Measurements from ENCODE around the gene FOXP1.
A peak's percentile ranks its signal among the peaks of the same experiment; 100 is the strongest.

The FOXP1 gene

DNA sequence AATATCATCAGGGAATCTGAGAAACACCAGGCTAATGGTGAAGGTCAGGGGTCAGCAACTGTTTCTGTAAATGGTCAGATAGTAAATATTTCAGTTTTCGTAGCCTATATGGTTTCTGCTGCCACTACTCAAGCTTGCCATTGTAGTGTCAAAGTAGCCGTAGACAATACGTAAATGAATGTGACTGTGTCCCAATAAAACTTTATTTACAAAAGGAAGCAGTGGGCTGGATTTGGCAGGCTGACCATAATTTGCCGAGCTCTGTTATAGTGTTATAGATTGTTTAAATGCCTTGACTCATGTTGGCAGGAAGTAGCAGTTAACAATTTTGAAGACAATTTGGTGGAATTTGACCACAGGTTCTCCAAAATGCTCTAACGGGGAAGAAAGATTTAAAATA, 548.2 kb downstream of the FOXP1 start:
- Histone ChIP-seq H3K79me2 (ENCODE audit: insufficient read depth, low read length) (peaks cover 4% of the 10 kb centered on the region; the same call in 1 of the 2 replicates), H3K4me3 (ENCODE audit: low read depth, low read length, poor library complexity, severe bottlenecking) (no peak overlapping the region), H3K9ac (ENCODE audit: low read length) (no peak overlapping the region)

DNA sequence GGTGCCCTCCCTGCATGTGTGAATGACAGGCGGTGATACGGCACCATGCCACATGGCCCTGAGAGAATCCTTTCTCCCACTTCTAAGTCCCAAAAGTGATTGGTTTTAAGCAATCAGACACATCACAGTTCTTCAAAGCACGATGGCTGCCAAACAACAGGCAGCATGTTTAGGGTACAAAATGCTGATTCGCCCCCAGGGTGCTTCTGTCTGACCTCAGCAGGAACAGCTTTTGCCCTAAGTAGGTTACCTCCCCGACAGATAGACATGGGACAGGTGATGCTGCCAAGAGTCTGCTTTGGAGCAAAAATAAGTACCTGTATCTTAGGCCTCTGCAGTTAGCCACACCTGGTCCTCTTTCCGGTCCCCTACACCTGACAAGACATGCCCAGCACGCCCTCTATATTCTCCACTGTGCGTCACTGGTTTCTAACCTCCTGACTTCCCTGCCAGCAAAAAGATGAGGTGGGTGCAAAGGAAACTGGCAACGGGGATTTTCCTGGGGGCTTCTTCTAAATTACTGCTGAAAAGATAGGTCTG, 549.8 kb downstream of the FOXP1 start:
- H3K27ac ChIP-seq (ENCODE audit: low read depth, low read length, poor library complexity, severe bottlenecking): no peak overlapping the region
- peaks cover 43% of the 10 kb centered on the region for H3K4me1 ChIP-seq (ENCODE audit: insufficient read depth, low read length, severe bottlenecking)
- H3K9me2 ChIP-seq (ENCODE audit: low read depth, low read length): no peaks in the 10 kb centered on the region
- no peak overlapping the region for H2AFZ ChIP-seq (ENCODE audit: low read length)
- no peaks in the 10 kb centered on the region for H4K20me1 ChIP-seq (ENCODE audit: insufficient read depth, low read length)
- peaks cover 59% of the 10 kb centered on the region; the same call in 1 of the 2 replicates for H3K36me3 ChIP-seq (ENCODE audit: insufficient read depth, low read length)
- no peak overlapping the region for H3K4me3 ChIP-seq (ENCODE audit: low read depth, low read length, poor library complexity, severe bottlenecking)
- H3K79me2 ChIP-seq (ENCODE audit: insufficient read depth, low read length): peaks cover 8% of the 10 kb centered on the region
- H3K27me3 ChIP-seq (ENCODE audit: insufficient read depth, low read length): no peaks in the 10 kb centered on the region
- TF ChIP-seq EZH2 (IDR thresholded peaks at IDR 0.05; ENCODE audit: borderline replicate concordance, low read length): no peak
- TF ChIP-seq, protein P1, sequence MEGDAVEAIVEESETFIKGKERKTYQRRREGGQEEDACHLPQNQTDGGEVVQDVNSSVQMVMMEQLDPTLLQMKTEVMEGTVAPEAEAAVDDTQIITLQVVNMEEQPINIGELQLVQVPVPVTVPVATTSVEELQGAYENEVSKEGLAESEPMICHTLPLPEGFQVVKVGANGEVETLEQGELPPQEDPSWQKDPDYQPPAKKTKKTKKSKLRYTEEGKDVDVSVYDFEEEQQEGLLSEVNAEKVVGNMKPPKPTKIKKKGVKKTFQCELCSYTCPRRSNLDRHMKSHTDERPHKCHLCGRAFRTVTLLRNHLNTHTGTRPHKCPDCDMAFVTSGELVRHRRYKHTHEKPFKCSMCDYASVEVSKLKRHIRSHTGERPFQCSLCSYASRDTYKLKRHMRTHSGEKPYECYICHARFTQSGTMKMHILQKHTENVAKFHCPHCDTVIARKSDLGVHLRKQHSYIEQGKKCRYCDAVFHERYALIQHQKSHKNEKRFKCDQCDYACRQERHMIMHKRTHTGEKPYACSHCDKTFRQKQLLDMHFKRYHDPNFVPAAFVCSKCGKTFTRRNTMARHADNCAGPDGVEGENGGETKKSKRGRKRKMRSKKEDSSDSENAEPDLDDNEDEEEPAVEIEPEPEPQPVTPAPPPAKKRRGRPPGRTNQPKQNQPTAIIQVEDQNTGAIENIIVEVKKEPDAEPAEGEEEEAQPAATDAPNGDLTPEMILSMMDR (IDR thresholded peaks at IDR 0.05; ENCODE audit: low read length): no peak
- no peaks in the 10 kb centered on the region for H3K9me3 ChIP-seq (ENCODE audit: low read length)
- H3K4me2 ChIP-seq (ENCODE audit: low read length): no peak overlapping the region
- H3K9ac ChIP-seq (ENCODE audit: low read length): no peak overlapping the region
- H3F3A ChIP-seq (ENCODE audit: insufficient read depth, low read length): no peaks in the 10 kb centered on the region

More for the DNA sequence above, 548.2 kb downstream of the FOXP1 start:
- no peak overlapping the region for H2AFZ ChIP-seq (ENCODE audit: low read length)
- H3K4me2 ChIP-seq (ENCODE audit: low read length): no peak overlapping the region
- H3K9me3 ChIP-seq (ENCODE audit: low read length): no peaks in the 10 kb centered on the region
- H3K27ac ChIP-seq (ENCODE audit: low read depth, low read length, poor library complexity, severe bottlenecking): no peak overlapping the region
- H3K4me1 ChIP-seq (ENCODE audit: insufficient read depth, low read length, severe bottlenecking): peaks cover 43% of the 10 kb centered on the region
- TF ChIP-seq, protein P1 (IDR thresholded peaks at IDR 0.05; ENCODE audit: low read length): no peak
- no peak for TF ChIP-seq EZH2 (IDR thresholded peaks at IDR 0.05; ENCODE audit: borderline replicate concordance, low read length)
- no peaks in the 10 kb centered on the region for H3K9me2 ChIP-seq (ENCODE audit: low read depth, low read length)
- no peaks in the 10 kb centered on the region for H3K27me3 ChIP-seq (ENCODE audit: insufficient read depth, low read length)
- H4K20me1 ChIP-seq (ENCODE audit: insufficient read depth, low read length): no peaks in the 10 kb centered on the region
- H3F3A ChIP-seq (ENCODE audit: insufficient read depth, low read length): no peaks in the 10 kb centered on the region
- H3K36me3 ChIP-seq (ENCODE audit: insufficient read depth, low read length): peaks cover 67% of the 10 kb centered on the region

DNA sequence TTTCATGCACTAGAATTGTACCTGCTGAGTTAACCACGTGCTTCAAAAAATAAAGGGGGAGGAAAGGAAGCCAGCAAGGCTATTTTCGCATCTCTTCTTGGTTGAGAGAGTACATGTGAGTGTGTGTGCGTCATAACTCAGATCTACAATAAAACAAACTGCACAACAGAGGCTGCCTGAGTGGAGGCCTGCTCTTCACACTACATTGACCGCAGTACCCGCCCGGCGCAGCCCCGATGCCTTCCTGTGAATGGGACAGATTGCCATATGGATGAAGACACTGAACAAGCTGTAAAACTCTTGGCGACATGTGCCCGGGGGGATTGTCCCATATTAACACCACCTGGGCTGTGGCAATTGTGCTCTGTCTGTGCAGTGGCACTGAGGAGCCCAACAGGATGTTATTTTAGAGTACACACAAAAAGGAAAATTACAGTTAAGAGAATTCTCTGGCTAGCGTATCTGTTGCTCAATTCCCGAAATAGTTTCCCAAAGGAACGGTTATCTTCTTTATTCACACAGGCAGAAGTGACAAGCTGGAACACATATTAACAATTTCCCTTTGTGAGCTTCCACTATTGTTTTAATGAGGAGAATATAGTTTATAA, 551.5 kb downstream of the FOXP1 start:
- no peaks in the 10 kb centered on the region for H3F3A ChIP-seq (ENCODE audit: insufficient read depth, low read length)
- no peaks in the 10 kb centered on the region for H3K9me3 ChIP-seq (ENCODE audit: low read length)
- H4K20me1 ChIP-seq (ENCODE audit: insufficient read depth, low read length): no peaks in the 10 kb centered on the region
- peaks cover 47% of the 10 kb centered on the region; the same call in 1 of the 2 replicates for H3K36me3 ChIP-seq (ENCODE audit: insufficient read depth, low read length)
- no peak overlapping the region for H3K4me3 ChIP-seq (ENCODE audit: low read depth, low read length, poor library complexity, severe bottlenecking)
- no peaks in the 10 kb centered on the region for H3K9me2 ChIP-seq (ENCODE audit: low read depth, low read length)
- no peak overlapping the region for H3K9ac ChIP-seq (ENCODE audit: low read length)
- peak overlapping the region; percentile 30; the same call in 1 of the 2 replicates for H3K4me2 ChIP-seq (ENCODE audit: low read length)
- H3K27ac ChIP-seq (ENCODE audit: low read depth, low read length, poor library complexity, severe bottlenecking): peak overlapping the region; percentile 61
- peaks cover 43% of the 10 kb centered on the region for H3K4me1 ChIP-seq (ENCODE audit: insufficient read depth, low read length, severe bottlenecking)
- peaks cover 8% of the 10 kb centered on the region for H3K79me2 ChIP-seq (ENCODE audit: insufficient read depth, low read length)
- TF ChIP-seq, protein P1 (IDR thresholded peaks at IDR 0.05; ENCODE audit: low read length): no peak
- TF ChIP-seq EZH2 (IDR thresholded peaks at IDR 0.05; ENCODE audit: borderline replicate concordance, low read length): no peak
- no peak overlapping the region for H2AFZ ChIP-seq (ENCODE audit: low read length)
- no peaks in the 10 kb centered on the region for H3K27me3 ChIP-seq (ENCODE audit: insufficient read depth, low read length)
